H1 (cell line): ENCODE data around the gene PKD1L1. TPM values are rescaled to one million over a fixed set of nuclear protein-coding genes. Genes with fewer than 3 reads are reported as not detected.

Experiments used
- CHD2 ChIP-seq: IDR thresholded peaks from 2 replicates; pipeline ENCODE4 v1.6.1; 2012; ENCODE audit warnings: low read length, improper control_type of control experiment
- CHD7 ChIP-seq: fragments of 300-600 bp; sonication (generic); IDR thresholded peaks from 2 replicates; pipeline ENCODE4 v1.7.1; 2012; ENCODE audit warnings: low read length, moderate library complexity, mild to moderate bottlenecking, inconsistent platforms; ENCODE audit not compliant: insufficient replicate concordance
- GABPA ChIP-seq: IDR thresholded peaks from 2 replicates; pipeline ENCODE4 v1.6.1; 2011; ENCODE audit warnings: mild to moderate bottlenecking, low read length, moderate library complexity, borderline replicate concordance; ENCODE audit not compliant: insufficient read depth
- polyA plus RNA-seq, 7 experiments: library from polyadenylated mRNA; depleted of rRNA in 3 of 7; stranded (reverse) in 5 of 7; unstranded in 2 of 7; fragments of >200 nt in 5 of 7; fragments of 200-250 nt in 2 of 7; gene quantifications; 1 replicate in 5 of 7; 2 replicates in 1 of 7; 4 replicates in 1 of 7; pipeline versions ENCODE4 v1.2.1 to v1.2.3, GENCODE V29; 2011 to 2013; ENCODE audit warnings: missing spikeins in 2 of 7, mixed read lengths in 2 of 7
- total RNA-seq: library from RNA; stranded (reverse); fragmentation: NEBNext Ultra II Directional; extraction: Animal tissue kit (Norgen Biotek cat#: 25700); gene quantifications from 2 replicates; pipeline ENCODE4 v1.2.1, GENCODE V29; 2021

PKD1L1 gene
- total and polyA plus RNA-seq, 2 of the 8 experiments (the other 6 are each of a cell fraction or from before 2014, with no cell fraction given), result 0.22 to 0.35 TPM

- TF ChIP-seq CHD7 (no peak), GABPA (no peak), CHD2 (no peak)
Observed at GRCh38 chr7:47888371-47889265, 59.6 kb downstream of the PKD1L1 start (continued).
